WTC11 (cell line): ENCODE data around the gene ARHGEF1. TPM values are rescaled to one million over a fixed set of nuclear protein-coding genes. Genes with fewer than 3 reads are reported as not detected.

Experiments
- ATAC-seq: fragments of 200-7000 bp; cut with Tn5 transposase; 2 replicates; pipeline ENCODE4 v1.10.0; 2021; ENCODE audit warnings: mild to moderate bottlenecking, moderate library complexity
- CTCF ChIA-PET: fragments of 300-600 bp; sonication (Branson Sonifier 250); formaldehyde crosslinking; loops from one replicate; lab custom pipeline; 2021; ENCODE audit warnings: antibody characterized with exemption; lab: Charles Lee
- POLR2A ChIA-PET: fragments of 350-600 bp; sonication (Branson Sonifier 250); formaldehyde crosslinking; loops from one replicate; lab custom pipeline; 2021; ENCODE audit warnings: antibody characterized with exemption; lab: Charles Lee
- DNase-seq: peaks from one replicate; pipeline ENCODE4 v3.0.0; 2021; ENCODE audit warnings: low spot score
- H3K27ac Mint-ChIP-seq: 2 replicates; pipeline ENCODE4 v1.8.0; 2021; ENCODE audit warnings: mixed read lengths
- H3K27me3 Mint-ChIP-seq: 2 replicates; pipeline ENCODE4 v1.8.0; 2021; ENCODE audit warnings: low read depth, mild to moderate bottlenecking, moderate library complexity, mixed read lengths
- H3K36me3 Mint-ChIP-seq: 2 replicates; pipeline ENCODE4 v1.8.0; 2021; ENCODE audit warnings: mixed read lengths
- H3K4me1 Mint-ChIP-seq: 2 replicates; pipeline ENCODE4 v1.8.0; 2022; ENCODE audit warnings: mixed read lengths
- H3K4me3 Mint-ChIP-seq: 2 replicates; pipeline ENCODE4 v1.8.0; 2021; ENCODE audit warnings: mild to moderate bottlenecking, moderate library complexity, mixed read lengths
- H3K9me3 Mint-ChIP-seq: 2 replicates; pipeline ENCODE4 v1.8.0; 2021; ENCODE audit warnings: mixed read lengths
- ESRRA ChIP-seq: sonication (generic); formaldehyde crosslinking; IDR thresholded peaks from 2 replicates; pipeline ENCODE4 v1.8.1; 2022; ENCODE audit warnings: mild to moderate bottlenecking, missing genetic modification reagents, borderline replicate concordance
- FOXP1 ChIP-seq: sonication (generic); formaldehyde crosslinking; IDR thresholded peaks from 2 replicates; pipeline ENCODE4 v1.8.0; 2022; ENCODE audit warnings: missing genetic modification reagents, mild to moderate bottlenecking, moderate library complexity, borderline replicate concordance
- MYBL2 ChIP-seq: sonication (generic); formaldehyde crosslinking; IDR thresholded peaks from 2 replicates; pipeline ENCODE4 v1.8.1; 2023; ENCODE audit warnings: mild to moderate bottlenecking, moderate library complexity, missing genetic modification reagents
- NFE2L1 ChIP-seq: sonication (generic); formaldehyde crosslinking; IDR thresholded peaks from 2 replicates; pipeline ENCODE4 v1.8.1; 2023; ENCODE audit warnings: missing genetic modification reagents
- PRRX2 ChIP-seq: fragments of 250-450 bp; sonication (Bioruptor Pico); IDR thresholded peaks from 2 replicates; pipeline ENCODE4 v1.8.0; 2021; ENCODE audit warnings: mild to moderate bottlenecking
- TEAD4 ChIP-seq: sonication (generic); formaldehyde crosslinking; IDR thresholded peaks from 2 replicates; pipeline ENCODE4 v1.8.0; 2022; ENCODE audit warnings: mild to moderate bottlenecking, missing genetic modification reagents
- TP53 ChIP-seq: sonication (generic); formaldehyde crosslinking; IDR thresholded peaks from 2 replicates; pipeline ENCODE4 v1.8.1; 2023; ENCODE audit warnings: mild to moderate bottlenecking, missing genetic modification reagents
- ZNF317 ChIP-seq: sonication (generic); formaldehyde crosslinking; IDR thresholded peaks from 2 replicates; pipeline ENCODE4 v1.8.1; 2023; ENCODE audit warnings: low read depth, mild to moderate bottlenecking, moderate library complexity, missing genetic modification reagents, borderline replicate concordance
- total RNA-seq: library from RNA; stranded (reverse); gene quantifications from 3 replicates; pipeline ENCODE4 v1.2.3, GENCODE V29; 2021
- TF ChIP-seq, protein P1 (sequence below): sonication (generic); formaldehyde crosslinking; IDR thresholded peaks from 2 replicates; pipeline ENCODE4 v1.8.1; 2022; ENCODE audit warnings: low read depth, missing genetic modification reagents, borderline replicate concordance
- TF ChIP-seq, protein P2 (sequence below): fragments of 250-450 bp; sonication (Bioruptor Pico); IDR thresholded peaks from 2 replicates; pipeline ENCODE4 v2.1.2; 2022; ENCODE audit warnings: mild to moderate bottlenecking, moderate library complexity
- TF ChIP-seq, protein P3 (sequence below): fragments of 200-600 bp; IDR thresholded peaks from 2 replicates; pipeline ENCODE4 v1.8.0; 2022; ENCODE audit warnings: antibody characterized with exemption
- TF ChIP-seq, protein P4 (sequence below): fragments of 250-450 bp; sonication (Bioruptor Pico); IDR thresholded peaks from 2 replicates; pipeline ENCODE4 v1.8.0; 2021; ENCODE audit warnings: mild to moderate bottlenecking
- TF ChIP-seq, protein P5 (sequence below): sonication (generic); formaldehyde crosslinking; IDR thresholded peaks from 2 replicates; pipeline ENCODE4 v1.8.0; 2022; ENCODE audit warnings: missing genetic modification reagents
- TF ChIP-seq, protein P6 (sequence below): fragments of 250-450 bp; sonication (Bioruptor Pico); IDR thresholded peaks from 2 replicates; pipeline ENCODE4 v1.9.0; 2021; ENCODE audit warnings: moderate library complexity, mild to moderate bottlenecking, inconsistent platforms, borderline replicate concordance
- TF ChIP-seq, protein P7 (sequence below): sonication (generic); formaldehyde crosslinking; IDR thresholded peaks from 2 replicates; pipeline ENCODE4 v1.8.1; 2022; ENCODE audit warnings: low read depth, mild to moderate bottlenecking, moderate library complexity, missing genetic modification reagents, borderline replicate concordance

The ARHGEF1 gene
- total RNA-seq, 1 experiment from 2014 or later, result 102 TPM

DNA sequence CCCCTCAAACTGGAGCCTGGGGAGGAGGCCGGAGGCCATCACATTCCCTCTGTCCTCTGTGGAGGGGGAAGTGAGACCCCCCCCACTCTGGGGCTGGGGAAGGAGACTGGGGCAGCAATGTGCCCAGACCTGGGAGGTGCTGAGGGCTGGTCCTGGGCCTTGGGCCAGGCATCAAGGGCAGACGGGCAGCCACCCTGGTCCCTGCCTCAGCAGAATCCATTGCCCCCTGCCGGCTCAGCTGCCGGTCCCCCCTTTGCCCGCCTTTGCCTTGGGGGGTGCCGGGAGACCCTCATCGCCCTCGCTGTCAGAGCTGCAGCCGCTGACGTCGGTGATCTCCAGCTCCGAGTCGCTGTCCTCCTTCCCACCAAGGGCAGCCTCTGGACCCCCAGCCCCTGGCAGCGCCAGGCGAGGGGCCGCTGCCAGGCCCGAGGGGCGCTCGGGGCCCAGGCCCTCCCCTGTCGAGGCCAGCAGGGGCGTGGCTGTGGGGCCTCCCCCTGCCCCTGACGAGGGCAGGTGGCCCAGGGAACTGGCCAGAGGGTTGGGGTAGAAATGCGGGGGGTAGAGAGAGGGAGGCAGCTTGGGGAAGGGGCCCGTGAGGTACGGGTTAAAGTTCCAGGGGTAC is 25.1 kb downstream of the ARHGEF1 start (continued):
- TF ChIP-seq, protein P1, sequence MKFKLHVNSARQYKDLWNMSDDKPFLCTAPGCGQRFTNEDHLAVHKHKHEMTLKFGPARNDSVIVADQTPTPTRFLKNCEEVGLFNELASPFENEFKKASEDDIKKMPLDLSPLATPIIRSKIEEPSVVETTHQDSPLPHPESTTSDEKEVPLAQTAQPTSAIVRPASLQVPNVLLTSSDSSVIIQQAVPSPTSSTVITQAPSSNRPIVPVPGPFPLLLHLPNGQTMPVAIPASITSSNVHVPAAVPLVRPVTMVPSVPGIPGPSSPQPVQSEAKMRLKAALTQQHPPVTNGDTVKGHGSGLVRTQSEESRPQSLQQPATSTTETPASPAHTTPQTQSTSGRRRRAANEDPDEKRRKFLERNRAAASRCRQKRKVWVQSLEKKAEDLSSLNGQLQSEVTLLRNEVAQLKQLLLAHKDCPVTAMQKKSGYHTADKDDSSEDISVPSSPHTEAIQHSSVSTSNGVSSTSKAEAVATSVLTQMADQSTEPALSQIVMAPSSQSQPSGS (CRISPR knock-in tag), result no peak
- TF ChIP-seq, protein P2, sequence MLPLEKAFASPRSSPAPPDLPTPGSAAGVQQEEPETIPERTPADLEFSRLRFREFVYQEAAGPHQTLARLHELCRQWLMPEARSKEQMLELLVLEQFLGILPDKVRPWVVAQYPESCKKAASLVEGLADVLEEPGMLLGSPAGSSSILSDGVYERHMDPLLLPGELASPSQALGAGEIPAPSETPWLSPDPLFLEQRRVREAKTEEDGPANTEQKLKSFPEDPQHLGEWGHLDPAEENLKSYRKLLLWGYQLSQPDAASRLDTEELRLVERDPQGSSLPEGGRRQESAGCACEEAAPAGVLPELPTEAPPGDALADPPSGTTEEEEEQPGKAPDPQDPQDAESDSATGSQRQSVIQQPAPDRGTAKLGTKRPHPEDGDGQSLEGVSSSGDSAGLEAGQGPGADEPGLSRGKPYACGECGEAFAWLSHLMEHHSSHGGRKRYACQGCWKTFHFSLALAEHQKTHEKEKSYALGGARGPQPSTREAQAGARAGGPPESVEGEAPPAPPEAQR (CRISPR knock-in tag), result no peak
- TF ChIP-seq, protein P3, sequence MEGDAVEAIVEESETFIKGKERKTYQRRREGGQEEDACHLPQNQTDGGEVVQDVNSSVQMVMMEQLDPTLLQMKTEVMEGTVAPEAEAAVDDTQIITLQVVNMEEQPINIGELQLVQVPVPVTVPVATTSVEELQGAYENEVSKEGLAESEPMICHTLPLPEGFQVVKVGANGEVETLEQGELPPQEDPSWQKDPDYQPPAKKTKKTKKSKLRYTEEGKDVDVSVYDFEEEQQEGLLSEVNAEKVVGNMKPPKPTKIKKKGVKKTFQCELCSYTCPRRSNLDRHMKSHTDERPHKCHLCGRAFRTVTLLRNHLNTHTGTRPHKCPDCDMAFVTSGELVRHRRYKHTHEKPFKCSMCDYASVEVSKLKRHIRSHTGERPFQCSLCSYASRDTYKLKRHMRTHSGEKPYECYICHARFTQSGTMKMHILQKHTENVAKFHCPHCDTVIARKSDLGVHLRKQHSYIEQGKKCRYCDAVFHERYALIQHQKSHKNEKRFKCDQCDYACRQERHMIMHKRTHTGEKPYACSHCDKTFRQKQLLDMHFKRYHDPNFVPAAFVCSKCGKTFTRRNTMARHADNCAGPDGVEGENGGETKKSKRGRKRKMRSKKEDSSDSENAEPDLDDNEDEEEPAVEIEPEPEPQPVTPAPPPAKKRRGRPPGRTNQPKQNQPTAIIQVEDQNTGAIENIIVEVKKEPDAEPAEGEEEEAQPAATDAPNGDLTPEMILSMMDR, result no peak
- TF ChIP-seq, protein P4, sequence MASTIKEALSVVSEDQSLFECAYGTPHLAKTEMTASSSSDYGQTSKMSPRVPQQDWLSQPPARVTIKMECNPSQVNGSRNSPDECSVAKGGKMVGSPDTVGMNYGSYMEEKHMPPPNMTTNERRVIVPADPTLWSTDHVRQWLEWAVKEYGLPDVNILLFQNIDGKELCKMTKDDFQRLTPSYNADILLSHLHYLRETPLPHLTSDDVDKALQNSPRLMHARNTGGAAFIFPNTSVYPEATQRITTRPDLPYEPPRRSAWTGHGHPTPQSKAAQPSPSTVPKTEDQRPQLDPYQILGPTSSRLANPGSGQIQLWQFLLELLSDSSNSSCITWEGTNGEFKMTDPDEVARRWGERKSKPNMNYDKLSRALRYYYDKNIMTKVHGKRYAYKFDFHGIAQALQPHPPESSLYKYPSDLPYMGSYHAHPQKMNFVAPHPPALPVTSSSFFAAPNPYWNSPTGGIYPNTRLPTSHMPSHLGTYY (CRISPR knock-in tag), result no peak
- TF ChIP-seq TEAD4 (CRISPR knock-in tag), result no peak

DNA sequence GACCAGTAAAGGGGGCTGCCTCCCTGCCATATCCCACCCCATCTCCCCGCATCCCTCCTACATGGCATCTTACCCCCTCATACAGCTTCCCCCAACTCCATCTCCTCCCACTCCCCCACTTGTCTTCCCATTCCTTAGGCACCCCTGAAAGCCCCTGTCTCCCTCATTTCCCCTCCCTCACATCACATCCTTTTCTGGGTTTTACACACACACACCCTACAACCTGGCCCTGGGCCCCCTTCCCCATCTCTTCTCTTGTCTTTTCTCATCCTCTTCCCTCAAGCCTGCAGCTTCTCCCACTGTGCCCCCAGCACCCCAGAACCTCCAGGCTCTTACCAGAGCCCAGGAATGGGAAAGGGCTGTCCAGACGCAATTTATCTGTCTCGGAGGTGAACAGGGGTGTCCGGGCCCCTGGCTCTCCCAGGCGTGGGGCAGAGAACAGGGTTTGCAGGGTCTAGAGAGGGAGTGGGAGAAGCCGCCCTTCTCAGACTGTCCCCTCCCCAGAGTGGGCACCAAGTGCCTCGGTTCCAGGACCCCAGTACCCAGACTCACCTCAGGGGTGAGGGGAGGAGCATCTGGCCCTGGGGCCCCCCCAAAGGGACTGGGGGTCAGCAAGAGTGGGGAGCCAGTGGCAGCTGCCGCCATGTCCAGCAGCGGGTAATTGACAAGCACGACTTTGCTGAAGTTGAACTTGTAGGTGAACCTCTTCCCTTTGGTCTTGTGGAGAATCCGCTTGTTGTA is 25.9 kb downstream of the ARHGEF1 start:
- Mint-ChIP-seq H3K27ac (no peak overlapping the region), H3K4me3 (no peak overlapping the region), H3K36me3 (0 out of 2 replicates have a peak, but pooled peaks cover 6% of the 10 kb centered on the region), H3K27me3 (peaks cover 7% of the 10 kb centered on the region), H3K4me1 (peaks cover 9% of the 10 kb centered on the region), H3K9me3 (no peaks in the 10 kb centered on the region)
- DNase-seq (no peak), ATAC-seq (no peak)
- CTCF ChIA-PET, result interaction anchor here (1.2 to 1.7 kb wide), 3 partner anchors 13 to 36 kb away, joined by 3 to 7 read pairs (median 4); no protein-coding TSS in a partner anchor
- TF ChIP-seq MYBL2 (CRISPR knock-in tag) (no peak), TP53 (CRISPR knock-in tag) (no peak)
- POLR2A ChIA-PET, result interaction anchor here (0.9 kb wide), 1 partner anchor 14 kb away, joined by 4 read pairs; no protein-coding TSS in a partner anchor

DNA sequence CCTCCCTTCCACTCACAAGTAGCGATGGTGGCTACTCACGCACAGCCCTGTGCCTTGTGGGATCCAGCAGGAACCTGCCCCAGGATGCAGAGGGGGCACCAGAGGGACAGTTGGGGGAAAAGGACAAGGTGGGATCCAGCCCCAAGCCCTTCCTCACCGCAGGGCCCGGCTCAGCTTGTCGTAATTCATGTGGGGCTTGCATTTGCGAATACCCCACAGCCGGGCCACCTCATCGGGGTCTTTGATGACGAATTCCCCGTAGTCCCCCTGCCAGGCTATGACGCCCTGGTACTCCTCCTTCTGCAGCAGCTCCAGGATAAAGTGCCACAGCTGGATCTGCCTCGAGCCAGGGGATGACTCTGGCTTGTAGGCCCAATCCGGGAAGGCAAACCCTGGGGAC is 26.7 kb downstream of the ARHGEF1 start:
- Mint-ChIP-seq H3K27me3 (peaks cover 7% of the 10 kb centered on the region), H3K36me3 (0 out of 2 replicates have a peak, but pooled peaks cover 4% of the 10 kb centered on the region), H3K27ac (no peak overlapping the region), H3K9me3 (no peaks in the 10 kb centered on the region), H3K4me1 (peaks cover 9% of the 10 kb centered on the region), H3K4me3 (no peak overlapping the region)
- CTCF ChIA-PET, result interaction anchor here (1.2 kb wide), 1 partner anchor 28 kb away, joined by 4 read pairs; no protein-coding TSS in a partner anchor
- no peak for ATAC-seq
- TF ChIP-seq ESRRA (CRISPR knock-in tag), result no peak
- TF ChIP-seq, protein P2 (CRISPR knock-in tag), result no peak
- no peak for TF ChIP-seq NFE2L1 (CRISPR knock-in tag)
- no peak for TF ChIP-seq ZNF317
- TF ChIP-seq PRRX2, result no peak
- no peak for TF ChIP-seq FOXP1
- TF ChIP-seq, protein P5, sequence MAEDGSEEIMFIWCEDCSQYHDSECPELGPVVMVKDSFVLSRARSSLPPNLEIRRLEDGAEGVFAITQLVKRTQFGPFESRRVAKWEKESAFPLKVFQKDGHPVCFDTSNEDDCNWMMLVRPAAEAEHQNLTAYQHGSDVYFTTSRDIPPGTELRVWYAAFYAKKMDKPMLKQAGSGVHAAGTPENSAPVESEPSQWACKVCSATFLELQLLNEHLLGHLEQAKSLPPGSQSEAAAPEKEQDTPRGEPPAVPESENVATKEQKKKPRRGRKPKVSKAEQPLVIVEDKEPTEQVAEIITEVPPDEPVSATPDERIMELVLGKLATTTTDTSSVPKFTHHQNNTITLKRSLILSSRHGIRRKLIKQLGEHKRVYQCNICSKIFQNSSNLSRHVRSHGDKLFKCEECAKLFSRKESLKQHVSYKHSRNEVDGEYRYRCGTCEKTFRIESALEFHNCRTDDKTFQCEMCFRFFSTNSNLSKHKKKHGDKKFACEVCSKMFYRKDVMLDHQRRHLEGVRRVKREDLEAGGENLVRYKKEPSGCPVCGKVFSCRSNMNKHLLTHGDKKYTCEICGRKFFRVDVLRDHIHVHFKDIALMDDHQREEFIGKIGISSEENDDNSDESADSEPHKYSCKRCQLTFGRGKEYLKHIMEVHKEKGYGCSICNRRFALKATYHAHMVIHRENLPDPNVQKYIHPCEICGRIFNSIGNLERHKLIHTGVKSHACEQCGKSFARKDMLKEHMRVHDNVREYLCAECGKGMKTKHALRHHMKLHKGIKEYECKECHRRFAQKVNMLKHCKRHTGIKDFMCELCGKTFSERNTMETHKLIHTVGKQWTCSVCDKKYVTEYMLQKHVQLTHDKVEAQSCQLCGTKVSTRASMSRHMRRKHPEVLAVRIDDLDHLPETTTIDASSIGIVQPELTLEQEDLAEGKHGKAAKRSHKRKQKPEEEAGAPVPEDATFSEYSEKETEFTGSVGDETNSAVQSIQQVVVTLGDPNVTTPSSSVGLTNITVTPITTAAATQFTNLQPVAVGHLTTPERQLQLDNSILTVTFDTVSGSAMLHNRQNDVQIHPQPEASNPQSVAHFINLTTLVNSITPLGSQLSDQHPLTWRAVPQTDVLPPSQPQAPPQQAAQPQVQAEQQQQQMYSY (CRISPR knock-in tag), result no peak
- no peak for TF ChIP-seq MYBL2 (CRISPR knock-in tag)
- TF ChIP-seq, protein P6, sequence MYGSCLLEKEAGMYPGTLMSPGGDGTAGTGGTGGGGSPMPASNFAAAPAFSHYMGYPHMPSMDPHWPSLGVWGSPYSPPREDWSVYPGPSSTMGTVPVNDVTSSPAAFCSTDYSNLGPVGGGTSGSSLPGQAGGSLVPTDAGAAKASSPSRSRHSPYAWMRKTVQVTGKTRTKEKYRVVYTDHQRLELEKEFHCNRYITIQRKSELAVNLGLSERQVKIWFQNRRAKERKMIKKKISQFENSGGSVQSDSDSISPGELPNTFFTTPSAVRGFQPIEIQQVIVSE (CRISPR knock-in tag), result no peak
- TF ChIP-seq, protein P7, sequence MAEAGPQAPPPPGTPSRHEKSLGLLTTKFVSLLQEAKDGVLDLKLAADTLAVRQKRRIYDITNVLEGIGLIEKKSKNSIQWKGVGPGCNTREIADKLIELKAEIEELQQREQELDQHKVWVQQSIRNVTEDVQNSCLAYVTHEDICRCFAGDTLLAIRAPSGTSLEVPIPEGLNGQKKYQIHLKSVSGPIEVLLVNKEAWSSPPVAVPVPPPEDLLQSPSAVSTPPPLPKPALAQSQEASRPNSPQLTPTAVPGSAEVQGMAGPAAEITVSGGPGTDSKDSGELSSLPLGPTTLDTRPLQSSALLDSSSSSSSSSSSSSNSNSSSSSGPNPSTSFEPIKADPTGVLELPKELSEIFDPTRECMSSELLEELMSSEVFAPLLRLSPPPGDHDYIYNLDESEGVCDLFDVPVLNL (CRISPR knock-in tag), result no peak
- TF ChIP-seq, all 79 proteins: peak for 0
- no peak for DNase-seq
- POLR2A ChIA-PET, result no interaction called here
